ENCODE measurements around the gene GPC6.
A peak's percentile ranks its signal among the peaks of the same experiment; 100 is the strongest.
"Not testable (repeated sequence)": the region's sequence is repeated elsewhere in the genome, so short reads cannot be mapped to it uniquely, and the experiment has no call there.

Gene GPC6

DNA sequence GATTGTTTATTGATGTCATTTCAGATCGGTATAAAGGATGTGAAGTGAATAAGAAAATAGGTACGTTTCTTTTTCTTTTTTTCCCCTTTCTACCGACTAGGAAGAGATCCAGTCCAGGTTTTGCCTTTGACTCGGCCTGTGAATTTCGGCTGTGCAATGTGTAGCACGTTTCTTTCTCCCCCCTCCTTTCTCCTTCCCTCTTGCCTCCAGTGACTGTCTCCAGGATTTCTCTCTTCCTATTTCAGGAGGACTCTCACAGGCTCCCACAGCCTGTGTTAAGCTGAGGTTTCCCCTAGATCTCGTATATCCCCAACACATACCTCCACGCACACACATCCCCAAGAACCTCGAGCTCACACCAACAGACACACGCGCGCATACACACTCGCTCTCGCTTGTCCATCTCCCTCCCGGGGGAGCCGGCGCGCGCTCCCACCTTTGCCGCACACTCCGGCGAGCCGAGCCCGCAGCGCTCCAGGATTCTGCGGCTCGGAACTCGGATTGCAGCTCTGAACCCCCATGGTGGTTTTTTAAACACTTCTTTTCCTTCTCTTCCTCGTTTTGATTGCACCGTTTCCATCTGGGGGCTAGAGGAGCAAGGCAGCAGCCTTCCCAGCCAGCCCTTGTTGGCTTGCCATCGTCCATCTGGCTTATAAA is at the start of gene GPC6:
Gene GPC6, plus strand, starts transcription at position 185 of the 657 bp plus-strand sequence.
- FAIRE-seq (peak; percentile 84), DNase-seq (ENCODE audit: low spot score) (peak; percentile 87)

DNA sequence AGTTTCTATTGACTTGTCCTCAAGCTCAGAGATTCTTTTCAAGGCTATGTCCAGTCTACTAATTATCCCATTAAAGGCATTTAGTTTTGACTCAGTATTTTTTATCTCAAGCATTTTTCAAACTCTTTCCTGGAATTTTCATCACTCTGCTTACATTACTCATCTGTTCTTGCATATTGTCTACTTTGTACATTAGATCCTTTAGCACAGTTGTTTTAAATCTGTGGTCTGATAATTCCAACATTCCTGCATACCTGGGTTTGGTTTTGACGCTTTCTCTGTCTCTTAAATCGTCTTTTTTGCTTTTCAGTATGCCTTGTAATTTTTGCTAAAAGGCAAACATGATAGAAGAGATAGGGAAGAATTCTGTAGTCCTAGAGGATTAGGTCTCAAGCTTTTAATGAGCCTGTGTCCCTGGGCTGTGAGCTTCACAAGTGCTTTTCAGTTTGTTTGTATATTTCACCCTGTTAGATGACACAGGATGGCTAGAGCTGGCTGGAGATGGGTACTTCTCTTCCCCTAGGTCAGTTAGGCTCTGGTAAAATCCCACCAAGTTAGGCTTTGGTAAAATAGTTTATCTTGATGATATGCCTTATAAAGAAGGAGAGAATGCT is 46.1 kb upstream of the GPC6 start:
- no peak for FAIRE-seq
- no peak for DNase-seq (ENCODE audit: low spot score)

DNA sequence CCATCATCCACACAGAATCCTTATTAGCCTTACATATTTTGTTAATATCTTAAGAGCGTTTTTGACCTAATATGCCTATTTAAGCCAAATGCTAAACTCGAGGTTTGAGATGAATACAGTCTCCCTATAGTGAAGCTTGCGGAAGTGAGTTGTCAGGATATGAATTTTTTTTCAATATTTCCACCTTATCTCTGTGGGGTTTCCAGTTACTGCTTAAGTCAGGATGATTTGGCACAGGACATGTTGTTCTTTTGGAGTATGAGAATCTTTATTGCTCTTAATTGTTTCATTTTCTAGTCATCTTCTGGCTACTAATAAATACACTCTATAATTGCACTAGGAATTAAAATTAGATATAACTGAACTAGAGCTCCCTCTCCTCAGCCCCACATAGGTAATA is 44.2 kb upstream of the GPC6 start:
- DNase-seq (ENCODE audit: low spot score) (no peak), FAIRE-seq (no peak)

DNA sequence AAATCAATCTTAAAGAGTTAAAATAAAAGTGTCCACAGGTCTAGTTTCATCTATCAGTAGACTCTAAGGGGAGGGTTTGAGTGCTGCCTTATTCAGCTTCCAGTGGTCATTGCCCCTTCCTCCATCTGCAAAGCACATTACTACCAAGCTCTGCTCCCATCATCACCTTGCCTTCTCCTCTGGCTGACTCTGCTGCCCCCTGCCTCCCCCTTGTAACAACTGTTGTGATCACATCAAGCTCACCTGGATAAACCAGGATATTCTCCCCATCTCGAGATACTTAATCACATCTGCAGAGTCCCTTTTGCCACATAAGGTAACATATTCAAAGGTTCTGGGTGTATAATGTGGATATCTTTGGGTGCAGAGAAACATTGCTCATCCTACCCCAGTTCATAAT is 43.3 kb upstream of the GPC6 start:
- no peak for DNase-seq (ENCODE audit: low spot score)
- FAIRE-seq = no peak

DNA sequence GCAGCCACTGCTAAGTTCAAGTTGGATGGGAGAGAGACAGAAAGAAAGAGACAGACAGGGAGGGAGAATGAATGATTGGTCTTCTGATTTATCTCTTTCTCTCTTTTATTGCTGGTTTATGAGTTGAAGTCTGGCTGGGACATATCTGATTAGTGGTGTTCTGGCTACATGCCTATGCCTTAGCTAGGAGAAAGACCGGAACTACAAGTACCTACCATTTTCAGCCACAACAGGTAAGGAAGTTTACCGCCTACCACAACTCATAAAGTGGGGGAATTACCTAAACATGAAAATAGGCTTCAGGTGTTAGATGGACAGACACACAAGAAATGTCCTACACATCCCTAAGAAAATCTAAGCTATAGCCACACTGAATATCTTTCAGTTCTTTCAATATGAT is 36.6 kb upstream of the GPC6 start:
- DNase-seq (ENCODE audit: low spot score) (no peak), FAIRE-seq (no peak)

DNA sequence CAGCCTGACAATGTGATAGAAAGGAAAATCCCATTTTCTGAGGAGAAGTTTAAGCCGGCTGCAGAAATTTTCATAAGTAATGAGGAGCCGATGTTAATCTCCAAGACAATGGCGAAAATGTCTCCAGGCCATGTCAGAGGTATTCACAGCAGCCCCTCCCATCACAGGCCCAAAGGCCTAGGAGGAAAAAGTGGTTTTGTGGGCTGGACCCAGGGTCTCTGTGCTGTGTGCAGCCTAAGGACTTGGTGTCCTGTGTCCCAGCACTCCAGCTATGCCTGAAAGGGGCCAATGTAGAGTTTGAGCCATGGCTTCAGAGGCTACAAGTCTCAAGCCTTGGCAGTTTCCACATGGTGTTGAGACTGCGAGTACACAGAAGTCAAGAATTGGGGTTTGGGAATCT is 32.9 kb upstream of the GPC6 start:
- no peak for DNase-seq (ENCODE audit: low spot score)
- FAIRE-seq = no peak

DNA sequence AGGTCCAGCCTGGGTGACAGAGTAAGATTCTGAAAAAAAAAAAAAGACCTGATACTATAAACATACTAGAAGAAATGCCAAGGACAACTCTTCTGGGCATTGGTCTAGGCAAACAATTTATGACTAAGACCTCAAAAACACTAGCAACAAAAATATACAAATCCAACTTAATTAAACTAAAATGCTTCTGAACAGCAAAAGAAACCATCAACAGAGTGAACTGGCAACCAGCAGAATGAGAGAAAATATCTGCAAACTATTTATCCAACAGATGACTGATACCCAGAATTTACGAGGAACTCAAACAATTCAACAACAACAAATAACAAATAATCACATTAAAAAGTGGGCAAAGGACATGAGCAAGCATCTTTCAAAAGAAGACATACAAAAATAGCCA is 26.8 kb upstream of the GPC6 start:
- no peak for FAIRE-seq
- DNase-seq (ENCODE audit: low spot score) = no peak

DNA sequence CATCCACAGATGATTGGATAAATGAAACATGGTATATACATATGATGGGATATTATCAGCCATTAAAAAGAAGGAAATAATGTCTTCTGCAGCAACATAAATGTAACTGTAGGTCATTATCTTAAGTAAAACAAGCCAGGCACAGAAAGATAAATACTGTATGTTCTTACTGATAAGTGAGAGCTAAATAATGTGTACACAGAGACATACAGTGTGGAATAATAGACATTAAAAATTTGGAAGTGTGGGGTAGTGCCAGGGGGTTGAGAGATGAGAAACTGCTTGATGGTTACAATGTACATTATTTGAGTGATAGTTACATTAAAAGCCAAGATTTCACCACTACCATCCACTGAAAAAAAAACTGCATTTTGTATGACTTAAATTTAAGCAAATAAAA is 26.0 kb upstream of the GPC6 start:
- DNase-seq (ENCODE audit: low spot score) = no peak
- FAIRE-seq = no peak

DNA sequence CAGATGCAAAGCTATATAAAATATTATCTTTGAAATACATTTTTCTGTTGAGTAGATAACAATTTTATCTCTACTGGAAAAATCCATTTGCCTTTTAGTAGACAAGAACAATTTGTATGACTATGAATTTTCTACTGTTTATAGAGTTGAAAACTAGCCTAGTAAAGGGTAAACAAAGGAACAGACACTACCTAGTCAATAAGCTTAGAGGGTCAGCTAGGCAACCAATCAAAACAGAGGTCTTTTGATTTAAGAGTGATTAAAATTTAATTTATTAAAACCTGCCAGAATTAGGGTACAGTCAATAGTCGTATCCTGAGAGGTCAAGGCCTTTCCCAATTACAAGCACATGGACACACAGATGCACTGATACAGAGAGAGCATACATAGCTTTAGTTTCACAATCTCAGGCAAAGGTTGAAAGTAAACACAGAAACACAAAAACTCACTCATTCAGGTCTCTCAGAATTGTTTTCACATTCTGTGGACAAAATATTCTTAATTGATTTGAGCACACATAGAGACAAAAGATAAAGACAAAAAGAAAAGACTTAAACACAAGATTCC is 24.5 kb upstream of the GPC6 start:
- DNase-seq (ENCODE audit: low spot score) (no peak), FAIRE-seq (no peak)

DNA sequence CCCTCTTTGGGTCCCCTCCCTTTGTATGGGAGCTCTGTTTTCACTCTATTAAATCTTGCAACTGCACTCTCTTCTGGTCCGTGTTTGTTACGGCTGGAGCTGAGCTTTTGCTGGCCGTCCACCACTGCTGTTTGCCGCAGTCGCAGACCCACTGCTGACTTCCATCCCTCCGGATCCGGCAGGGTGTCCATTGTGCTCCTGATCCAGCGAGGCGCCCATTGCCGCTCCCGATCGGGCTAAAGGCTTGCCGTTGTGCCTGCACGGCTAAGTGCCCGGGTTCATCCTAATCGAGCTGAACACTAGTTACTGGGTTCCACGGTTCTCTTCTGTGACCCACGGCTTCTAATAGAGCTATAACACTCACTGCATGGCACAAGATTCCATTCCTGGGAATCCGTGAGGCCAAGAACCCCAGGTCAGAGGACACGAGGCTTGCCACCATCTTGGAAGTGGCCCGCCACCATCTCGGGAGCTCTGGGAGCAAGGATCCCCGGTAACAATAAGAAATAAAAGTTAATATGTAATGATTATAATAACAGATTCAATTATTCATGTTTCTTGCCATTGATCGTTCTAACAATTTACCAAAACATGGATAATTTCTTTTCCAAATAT is 19.7 kb upstream of the GPC6 start:
- not testable (repeated sequence) for FAIRE-seq

DNA sequence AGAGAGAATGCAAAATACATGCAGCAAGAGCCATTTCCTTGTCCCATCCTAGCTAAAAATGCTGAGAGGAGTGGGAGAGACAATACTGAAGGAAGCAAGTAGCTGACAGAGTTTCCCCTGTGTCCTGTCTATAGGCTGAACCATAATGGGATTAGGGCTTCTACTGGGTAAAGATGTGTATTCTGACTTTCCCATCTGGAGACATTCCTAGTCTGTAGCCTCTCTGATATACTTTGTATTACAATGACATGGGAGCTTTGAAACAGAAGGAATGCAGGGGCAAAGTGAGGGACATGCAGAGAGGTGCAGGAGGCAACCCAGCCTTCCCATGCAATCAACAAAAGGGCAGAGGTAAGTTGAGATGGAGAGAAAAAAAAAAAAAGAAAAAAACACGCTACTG is 10.5 kb upstream of the GPC6 start:
- FAIRE-seq (no peak), DNase-seq (ENCODE audit: low spot score) (no peak)

More for the DNA sequence above, 19.7 kb upstream of the GPC6 start:
- DNase-seq (ENCODE audit: low spot score) = not testable (repeated sequence)

DNA sequence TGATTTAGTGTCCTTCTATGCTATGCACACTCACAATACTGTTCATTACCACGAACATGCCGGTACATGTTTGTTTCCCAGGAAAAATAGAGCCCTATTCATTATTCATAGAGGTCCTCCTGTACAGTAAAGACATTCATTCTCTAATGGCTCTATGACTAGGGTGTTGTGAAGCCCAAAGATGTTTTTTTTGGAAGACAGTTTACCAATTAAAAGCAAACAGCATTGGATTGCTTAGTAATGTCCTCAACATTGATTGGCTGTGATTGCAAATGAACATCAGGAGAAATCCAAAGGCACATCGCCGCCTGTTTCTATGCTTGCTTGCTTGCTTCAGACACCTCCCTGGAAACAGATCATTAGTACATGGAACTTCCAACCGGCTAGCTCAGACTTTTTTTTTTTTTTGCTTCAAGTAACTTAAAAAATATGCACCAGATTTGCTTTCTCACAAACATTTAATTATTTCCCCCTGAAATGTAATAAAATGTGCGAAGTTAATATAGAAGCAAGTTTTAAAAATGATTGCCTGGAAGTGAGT is 8.8 kb upstream of the GPC6 start:
- FAIRE-seq (no peak), DNase-seq (ENCODE audit: low spot score) (no peak)

DNA sequence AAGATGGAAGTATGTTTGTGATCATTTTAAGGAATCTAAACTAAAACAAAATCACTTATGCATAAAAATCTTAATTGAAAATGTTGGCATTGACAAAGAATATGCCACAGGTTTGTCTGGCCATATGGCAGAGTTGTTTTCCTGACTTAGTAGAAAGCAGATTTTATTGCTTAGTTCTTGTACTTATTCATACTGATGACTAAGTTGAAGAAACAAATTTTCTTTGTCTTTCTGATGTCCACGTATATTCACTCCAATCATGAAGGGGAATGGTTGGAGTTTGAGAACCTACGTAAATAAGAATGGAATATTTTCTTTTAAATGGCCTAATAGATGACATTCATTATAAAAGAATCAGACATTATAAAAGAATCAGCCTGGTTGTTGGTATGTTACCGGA is 8.0 kb upstream of the GPC6 start:
- FAIRE-seq (no peak), DNase-seq (ENCODE audit: low spot score) (no peak)

DNA sequence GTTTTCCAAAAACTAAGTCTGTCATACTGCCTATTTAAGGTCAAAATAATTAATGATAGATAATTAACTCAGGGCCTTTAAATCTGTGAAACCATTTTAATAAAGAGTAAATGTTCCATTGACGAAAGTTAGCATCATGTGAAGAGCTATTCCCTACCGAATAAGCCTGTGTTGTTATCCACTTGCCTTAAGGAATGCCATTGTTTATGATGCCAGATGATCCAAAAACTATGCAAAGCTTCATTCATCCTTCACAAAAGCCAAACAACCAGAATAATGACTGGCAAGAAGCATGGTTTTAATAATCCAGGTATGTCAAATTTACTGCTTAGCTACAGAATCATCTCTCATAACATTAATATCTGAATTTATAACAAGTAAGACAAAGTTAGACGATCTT is 6.5 kb upstream of the GPC6 start:
- FAIRE-seq = no peak
- DNase-seq (ENCODE audit: low spot score) = no peak

DNA sequence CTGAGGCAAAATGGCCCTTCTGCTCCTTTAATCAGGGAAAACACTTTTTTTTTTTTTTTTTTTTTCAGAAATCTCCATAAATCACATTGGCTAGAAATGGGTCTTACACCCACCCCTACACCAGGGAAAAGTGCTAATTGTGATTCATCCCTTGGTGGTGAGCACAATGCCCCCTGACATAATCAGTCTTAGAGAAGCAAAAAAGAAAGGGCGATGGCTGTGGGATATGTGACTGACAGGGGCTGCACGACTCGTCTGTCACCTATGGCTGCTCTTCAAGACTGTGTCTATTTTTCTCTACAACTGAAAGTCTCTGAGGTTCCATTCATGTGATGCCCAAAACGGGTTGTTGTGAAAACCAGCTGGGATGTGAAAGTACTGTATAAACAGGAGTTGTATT is 3.6 kb upstream of the GPC6 start:
- no peak for FAIRE-seq
- no peak for DNase-seq (ENCODE audit: low spot score)

DNA sequence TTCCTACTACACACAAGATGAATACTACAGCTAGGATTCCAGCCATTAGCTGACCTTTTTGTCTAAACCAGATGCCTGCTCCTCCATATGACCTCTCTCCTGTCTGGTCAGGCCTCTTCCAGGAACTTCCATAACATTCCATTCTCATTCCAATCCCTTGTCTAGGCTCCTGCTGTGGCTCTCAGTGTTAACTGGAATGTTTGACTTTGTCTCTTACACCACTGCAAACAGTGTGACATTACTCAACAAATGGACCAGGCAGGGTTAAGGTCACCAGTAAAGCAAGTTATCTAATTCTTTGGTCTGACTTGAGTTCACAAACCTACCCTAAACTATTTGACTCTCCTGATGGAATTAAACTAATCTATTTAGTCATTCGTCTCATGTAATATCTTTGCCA is 2.1 kb upstream of the GPC6 start:
- DNase-seq (ENCODE audit: low spot score) (peak; percentile 92), FAIRE-seq (peak; percentile 92)

DNA sequence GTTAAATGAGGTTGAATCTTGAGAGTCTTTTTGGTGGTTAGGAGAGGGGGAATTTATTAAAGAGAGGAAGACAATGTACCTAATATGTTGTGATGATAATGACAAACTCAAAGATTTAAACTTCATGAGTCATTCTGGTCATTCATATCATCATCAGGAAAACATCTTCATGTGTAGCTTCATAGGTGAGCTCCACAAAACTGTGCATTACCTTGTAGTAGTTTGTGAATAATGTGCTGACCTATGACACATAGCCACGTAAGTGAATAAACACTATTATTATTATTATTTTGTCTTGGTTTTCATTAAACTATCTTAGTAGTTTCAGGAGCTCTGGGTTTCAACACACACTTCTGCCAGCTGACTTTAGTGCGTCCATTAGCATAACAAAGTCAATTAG is 997 bp upstream of the GPC6 start:
- FAIRE-seq = peak; percentile 62
- DNase-seq (ENCODE audit: low spot score) = peak; percentile 44

DNA sequence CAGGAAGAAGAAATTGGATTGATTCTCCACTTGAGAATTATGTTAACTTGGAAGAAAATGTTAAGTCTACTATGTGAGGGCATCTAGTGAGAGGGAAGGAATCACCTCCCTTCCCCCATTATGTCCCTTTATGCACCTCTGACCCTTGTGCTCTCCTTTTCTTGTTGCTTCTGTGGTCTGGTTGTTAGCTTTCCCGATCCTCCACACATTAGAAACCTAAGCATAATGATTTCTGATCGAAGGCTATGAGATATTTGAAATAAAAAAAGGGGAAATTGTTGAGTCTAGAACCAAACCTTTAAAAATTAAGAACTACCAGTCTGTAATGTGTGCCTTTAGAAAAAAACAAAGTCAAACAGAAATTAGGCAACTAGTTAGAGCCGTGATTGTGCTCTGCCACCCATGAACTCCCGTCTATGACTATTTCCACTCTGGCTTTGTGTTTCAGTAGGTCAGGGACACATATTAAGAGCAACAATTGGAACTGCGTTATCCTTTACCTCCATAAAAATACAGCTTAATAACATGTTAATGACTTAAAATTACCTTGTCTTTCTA is 463 bp upstream of the GPC6 start:
- no peak for FAIRE-seq
- no peak for DNase-seq (ENCODE audit: low spot score)

DNA sequence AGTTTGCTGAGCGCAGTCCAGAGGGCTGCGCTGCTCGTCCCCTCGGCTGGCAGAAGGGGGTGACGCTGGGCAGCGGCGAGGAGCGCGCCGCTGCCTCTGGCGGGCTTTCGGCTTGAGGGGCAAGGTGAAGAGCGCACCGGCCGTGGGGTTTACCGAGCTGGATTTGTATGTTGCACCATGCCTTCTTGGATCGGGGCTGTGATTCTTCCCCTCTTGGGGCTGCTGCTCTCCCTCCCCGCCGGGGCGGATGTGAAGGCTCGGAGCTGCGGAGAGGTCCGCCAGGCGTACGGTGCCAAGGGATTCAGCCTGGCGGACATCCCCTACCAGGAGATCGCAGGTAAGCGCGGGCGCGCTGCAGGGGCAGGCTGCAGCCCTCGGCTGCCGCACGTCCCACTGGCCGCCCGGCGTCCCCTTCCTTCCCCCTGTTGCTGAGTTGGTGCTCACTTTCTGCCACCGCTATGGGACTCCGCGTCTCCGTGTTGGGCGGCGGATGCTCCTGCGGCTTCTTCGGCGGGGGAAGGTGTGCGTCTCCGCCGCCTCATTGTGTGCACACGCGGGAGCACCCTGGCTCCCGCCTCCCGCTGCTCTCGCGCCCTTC is 772 bp downstream of the GPC6 start:
- DNase-seq (ENCODE audit: low spot score) = peak; percentile 33
- FAIRE-seq = no peak

DNA sequence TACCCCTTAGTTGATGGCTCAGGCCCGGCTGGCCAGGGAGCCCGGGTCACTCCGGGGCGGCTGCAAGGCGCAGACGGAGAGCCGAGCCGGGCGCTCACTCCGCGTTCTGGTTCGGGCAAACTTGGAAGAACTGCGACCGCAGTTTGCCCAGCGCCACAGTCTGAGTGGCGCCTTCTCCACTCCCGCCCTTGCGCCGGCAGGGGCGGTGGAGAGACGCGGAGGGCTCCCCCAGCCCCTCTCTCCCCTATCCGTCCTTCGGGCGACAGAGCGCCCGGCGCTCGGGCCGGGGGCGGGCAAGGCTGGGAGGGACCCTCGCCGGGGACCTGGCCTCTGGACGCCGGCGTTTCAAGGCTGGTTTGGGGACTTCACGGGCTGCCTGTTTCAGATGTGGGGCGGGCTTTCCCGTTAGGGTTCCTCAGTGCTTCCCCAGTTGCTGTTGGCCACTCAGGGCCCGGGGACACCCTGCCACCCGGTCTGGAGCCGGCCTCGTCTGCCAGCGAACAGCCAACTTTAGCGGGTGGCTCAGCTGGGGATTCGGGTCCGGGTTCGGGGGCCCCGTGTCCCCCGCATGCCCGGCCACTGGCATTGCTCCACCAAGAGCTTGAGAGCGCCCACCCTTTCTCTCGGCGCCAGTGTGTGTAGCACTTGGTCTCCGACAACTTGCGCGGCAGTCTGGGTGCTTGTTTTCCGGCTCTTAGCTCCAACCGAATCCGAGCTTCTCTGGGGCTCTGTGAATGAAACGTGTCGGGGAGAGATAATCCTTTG is 1.5 kb downstream of the GPC6 start:
- FAIRE-seq (no peak), DNase-seq (ENCODE audit: low spot score) (peak; percentile 59)

DNA sequence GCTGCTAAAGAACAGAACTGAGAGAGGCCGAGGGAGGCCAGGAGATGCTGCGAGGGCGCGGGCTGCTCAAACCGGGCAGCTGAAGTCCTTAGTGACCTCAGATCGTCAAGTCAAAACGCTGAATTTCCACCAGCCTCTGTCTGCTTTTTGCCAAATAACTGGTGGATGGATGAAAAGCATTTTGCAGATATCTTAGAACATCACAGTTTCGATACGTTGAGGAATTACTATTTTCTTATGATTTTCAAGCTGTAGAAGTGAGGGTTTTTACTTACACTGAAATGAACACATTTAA is 2.0 kb downstream of the GPC6 start:
- DNase-seq (ENCODE audit: low spot score) (no peak), FAIRE-seq (no peak)

Measured in RCC 7860 (cell line).